HepG2 (cell line): ENCODE data around the gene ABHD3. TPM values are rescaled to one million over a fixed set of nuclear protein-coding genes. Genes with fewer than 3 reads are reported as not detected.

Experiments
- GMEB2 ChIP-seq: IDR thresholded peaks from 2 replicates; pipeline ENCODE4 v1.6.1; 2016; ENCODE audit warnings: missing biosample characterization, missing genetic modification reagents, low read depth
- JUND ChIP-seq: sonication (generic); formaldehyde crosslinking; IDR thresholded peaks from 2 replicates; pipeline ENCODE4 v1.8.0; 2022; ENCODE audit warnings: mild to moderate bottlenecking, missing genetic modification reagents
- KLF9 ChIP-seq: IDR thresholded peaks from 2 replicates; pipeline ENCODE4 v1.6.1; 2016; ENCODE audit warnings: low read depth
- NR2C2 ChIP-seq: sonication (generic); formaldehyde crosslinking; IDR thresholded peaks from 2 replicates; pipeline ENCODE4 v1.4.0; 2020; ENCODE audit warnings: missing genetic modification reagents, mild to moderate bottlenecking, moderate library complexity, borderline replicate concordance
- PCBP1 ChIP-seq: fragments of 200-400 bp; formaldehyde crosslinking; IDR thresholded peaks from 2 replicates; pipeline ENCODE4 v1.6.1; 2017; ENCODE audit warnings: mild to moderate bottlenecking, low read depth, low read length, borderline replicate concordance
- PREB ChIP-seq: sonication (generic); formaldehyde crosslinking; IDR thresholded peaks from 2 replicates; pipeline ENCODE4 v1.4.0; 2020; ENCODE audit warnings: missing genetic modification reagents
- SCMH1 ChIP-seq: sonication (generic); formaldehyde crosslinking; IDR thresholded peaks from 2 replicates; pipeline ENCODE4 v1.9.0; 2021; ENCODE audit warnings: missing genetic modification reagents, mild to moderate bottlenecking, borderline replicate concordance
- SOX6 ChIP-seq, 2 experiments: fragments of 450-650 bp in 1 of 2; sonication (generic) in 1 of 2; formaldehyde crosslinking in 1 of 2; IDR thresholded peaks; 2 replicates each; pipeline versions ENCODE4 v1.4.0 to v1.6.1; 2017 to 2020; ENCODE audit warnings: antibody characterized with exemption in 1 of 2, mild to moderate bottlenecking in 1 of 2, missing genetic modification reagents in 1 of 2
- TGIF2 ChIP-seq: IDR thresholded peaks from 2 replicates; pipeline ENCODE4 v1.6.1; 2016; ENCODE audit warnings: control low read depth, missing compliant biosample characterization
- YEATS2 ChIP-seq: sonication (generic); formaldehyde crosslinking; IDR thresholded peaks from 2 replicates; pipeline ENCODE4 v1.4.0; 2020; ENCODE audit warnings: missing genetic modification reagents, borderline replicate concordance
- ZBTB7B ChIP-seq: sonication (generic); formaldehyde crosslinking; IDR thresholded peaks from 2 replicates; pipeline ENCODE4 v1.4.0; 2020; ENCODE audit warnings: missing genetic modification reagents
- ZBTB8A ChIP-seq: sonication (generic); formaldehyde crosslinking; IDR thresholded peaks from 2 replicates; pipeline ENCODE4 v1.4.0; 2020; ENCODE audit warnings: mild to moderate bottlenecking, low read depth, missing genetic modification reagents, borderline replicate concordance
- ZNF224 ChIP-seq: sonication (generic); formaldehyde crosslinking; IDR thresholded peaks from 2 replicates; pipeline ENCODE4 v1.5.0; 2020; ENCODE audit warnings: mild to moderate bottlenecking, missing genetic modification reagents
- ZNF3 ChIP-seq: IDR thresholded peaks from 2 replicates; pipeline ENCODE4 v1.7.0; 2017; ENCODE audit warnings: inconsistent platforms
- ZNF317 ChIP-seq: sonication (generic); formaldehyde crosslinking; IDR thresholded peaks from 2 replicates; pipeline ENCODE4 v1.5.0; 2020; ENCODE audit warnings: mild to moderate bottlenecking, missing genetic modification reagents
- ZNF710 ChIP-seq: sonication (generic); formaldehyde crosslinking; IDR thresholded peaks from 2 replicates; pipeline ENCODE4 v1.5.0; 2020; ENCODE audit warnings: mild to moderate bottlenecking, missing genetic modification reagents, borderline replicate concordance
- ZNF749 ChIP-seq: sonication (generic); formaldehyde crosslinking; IDR thresholded peaks from 2 replicates; pipeline ENCODE4 v1.8.0; 2022; ENCODE audit warnings: mild to moderate bottlenecking, missing genetic modification reagents, moderate library complexity, borderline replicate concordance
- polyA plus RNA-seq, 8 experiments: library from polyadenylated mRNA; depleted of rRNA in 3 of 8; stranded (reverse) in 7 of 8; unstranded in 1 of 8; fragments of >200 nt; fragmentation: Illumina TruSeq in 4 of 8; extraction: Trizol in 4 of 8; gene quantifications; 2 replicates each; pipeline versions ENCODE4 v1.2.1 to v1.2.3, GENCODE V29; 2011 to 2016; ENCODE audit warnings: low read depth in 4 of 8, missing spikeins in 1 of 8, mixed read lengths in 1 of 8; ENCODE audit not compliant: insufficient read depth in 1 of 8
- total RNA-seq, 5 experiments: library from RNA; depleted of rRNA; stranded (reverse); fragments of >200 nt; fragmentation: Illumina TruSeq; extraction: Trizol; gene quantifications; 2 replicates each; pipeline ENCODE4 v1.2.3, GENCODE V29; 2016; ENCODE audit warnings: low read depth in 1 of 5
- TF ChIP-seq, protein P1 (sequence below): sonication (generic); formaldehyde crosslinking; IDR thresholded peaks from 2 replicates; pipeline ENCODE4 v1.4.0; 2020; ENCODE audit warnings: mild to moderate bottlenecking, missing genetic modification reagents

Gene ABHD3
- total and polyA plus RNA-seq, 2 of the 13 experiments (the other 11 are each of a cell fraction or from before 2014, with no cell fraction given) = 32.1 to 40.2 TPM

DNA sequence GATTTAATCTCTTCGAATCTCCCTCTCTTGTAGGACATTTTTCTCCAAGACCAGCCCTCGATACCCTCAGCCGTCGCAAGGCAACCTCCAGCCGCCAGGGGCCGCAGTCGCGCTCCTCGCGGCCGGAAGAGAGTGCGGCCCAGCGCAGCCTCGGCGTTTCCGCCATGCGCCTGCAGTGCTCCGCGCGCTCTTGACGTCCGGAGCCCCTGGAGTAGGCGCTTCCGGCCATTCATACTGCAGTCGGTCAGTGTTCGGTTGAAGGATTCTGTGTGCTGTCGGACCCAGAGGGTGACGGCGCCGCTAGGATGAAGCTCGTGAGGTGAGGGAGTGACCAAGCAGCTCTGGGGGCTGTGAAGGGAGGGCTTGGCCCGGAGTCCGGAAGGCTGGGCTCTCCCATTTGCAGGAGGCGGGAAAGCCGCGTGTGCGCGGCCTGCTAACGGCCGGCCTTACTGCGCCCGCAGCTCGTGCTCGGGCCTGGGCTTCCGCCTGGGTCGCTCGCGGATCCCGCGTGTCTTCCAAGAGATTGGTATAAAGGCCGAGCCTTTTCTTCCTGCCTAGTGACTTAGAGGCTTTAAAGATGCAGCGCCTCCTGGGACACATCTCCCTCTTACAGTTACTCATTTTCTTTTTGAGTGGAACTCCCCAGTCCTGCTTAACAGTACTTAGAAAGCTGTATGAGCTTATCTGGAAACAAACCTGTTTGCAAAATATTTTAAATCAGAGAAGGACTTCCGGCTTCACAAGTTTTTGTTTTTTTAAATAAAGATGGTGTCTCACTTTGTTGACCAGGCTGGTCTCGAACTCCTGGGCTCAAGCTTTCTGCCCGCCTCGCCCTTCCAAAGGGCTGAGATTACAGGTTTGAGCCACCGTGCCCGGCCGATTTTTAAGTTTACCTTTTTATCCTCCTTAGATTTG, 92.2 kb downstream of the ABHD3 start, which contains the start of gene SNRPD1 (continued):
- TF ChIP-seq GMEB2 (peak; percentile 89), SCMH1 (no peak), ZNF3 (CRISPR knock-in tag) (no peak), NR2C2 (CRISPR knock-in tag) (peak; percentile 73), ZNF317 (CRISPR knock-in tag) (peak; percentile 85), SOX6 (IDR thresholded peaks at IDR 0.05) (no peak), SOX6 (CRISPR knock-in tag; IDR thresholded peaks at IDR 0.05) (peak; percentile 78), ZBTB8A (CRISPR knock-in tag) (peak; percentile 82; the same call in 1 of the 2 replicates), ZBTB7B (CRISPR knock-in tag) (peak; percentile 73; the same call in 1 of the 2 replicates), ZNF749 (CRISPR knock-in tag) (peak; percentile 83; the same call in 1 of the 2 replicates), YEATS2 (CRISPR knock-in tag) (peak; percentile 98), ZNF710 (CRISPR knock-in tag) (no peak), TGIF2 (peak; percentile 92; the same call in 1 of the 2 replicates), KLF9 (CRISPR knock-in tag) (no peak), ZNF224 (CRISPR knock-in tag) (peak; percentile 88; the same call in 1 of the 2 replicates), PREB (CRISPR knock-in tag) (0 out of 2 replicates have a peak, but pooled peaks have one; percentile 77), JUND (no peak), PCBP1 (0 out of 2 replicates have a peak, but pooled peaks have one; percentile 23)
- TF ChIP-seq, protein P1, sequence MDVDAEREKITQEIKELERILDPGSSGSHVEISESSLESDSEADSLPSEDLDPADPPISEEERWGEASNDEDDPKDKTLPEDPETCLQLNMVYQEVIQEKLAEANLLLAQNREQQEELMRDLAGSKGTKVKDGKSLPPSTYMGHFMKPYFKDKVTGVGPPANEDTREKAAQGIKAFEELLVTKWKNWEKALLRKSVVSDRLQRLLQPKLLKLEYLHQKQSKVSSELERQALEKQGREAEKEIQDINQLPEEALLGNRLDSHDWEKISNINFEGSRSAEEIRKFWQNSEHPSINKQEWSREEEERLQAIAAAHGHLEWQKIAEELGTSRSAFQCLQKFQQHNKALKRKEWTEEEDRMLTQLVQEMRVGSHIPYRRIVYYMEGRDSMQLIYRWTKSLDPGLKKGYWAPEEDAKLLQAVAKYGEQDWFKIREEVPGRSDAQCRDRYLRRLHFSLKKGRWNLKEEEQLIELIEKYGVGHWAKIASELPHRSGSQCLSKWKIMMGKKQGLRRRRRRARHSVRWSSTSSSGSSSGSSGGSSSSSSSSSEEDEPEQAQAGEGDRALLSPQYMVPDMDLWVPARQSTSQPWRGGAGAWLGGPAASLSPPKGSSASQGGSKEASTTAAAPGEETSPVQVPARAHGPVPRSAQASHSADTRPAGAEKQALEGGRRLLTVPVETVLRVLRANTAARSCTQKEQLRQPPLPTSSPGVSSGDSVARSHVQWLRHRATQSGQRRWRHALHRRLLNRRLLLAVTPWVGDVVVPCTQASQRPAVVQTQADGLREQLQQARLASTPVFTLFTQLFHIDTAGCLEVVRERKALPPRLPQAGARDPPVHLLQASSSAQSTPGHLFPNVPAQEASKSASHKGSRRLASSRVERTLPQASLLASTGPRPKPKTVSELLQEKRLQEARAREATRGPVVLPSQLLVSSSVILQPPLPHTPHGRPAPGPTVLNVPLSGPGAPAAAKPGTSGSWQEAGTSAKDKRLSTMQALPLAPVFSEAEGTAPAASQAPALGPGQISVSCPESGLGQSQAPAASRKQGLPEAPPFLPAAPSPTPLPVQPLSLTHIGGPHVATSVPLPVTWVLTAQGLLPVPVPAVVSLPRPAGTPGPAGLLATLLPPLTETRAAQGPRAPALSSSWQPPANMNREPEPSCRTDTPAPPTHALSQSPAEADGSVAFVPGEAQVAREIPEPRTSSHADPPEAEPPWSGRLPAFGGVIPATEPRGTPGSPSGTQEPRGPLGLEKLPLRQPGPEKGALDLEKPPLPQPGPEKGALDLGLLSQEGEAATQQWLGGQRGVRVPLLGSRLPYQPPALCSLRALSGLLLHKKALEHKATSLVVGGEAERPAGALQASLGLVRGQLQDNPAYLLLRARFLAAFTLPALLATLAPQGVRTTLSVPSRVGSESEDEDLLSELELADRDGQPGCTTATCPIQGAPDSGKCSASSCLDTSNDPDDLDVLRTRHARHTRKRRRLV (CRISPR knock-in tag) = peak; percentile 84; the same call in 1 of the 2 replicates
